Urinary bladder (tissue), 4 donors: ENCODE results near the gene LRRC8D. TPM values are rescaled to one million over a fixed set of nuclear protein-coding genes. Genes with fewer than 3 reads are reported as not detected.
A peak's percentile ranks its signal among the peaks of the same experiment; 100 is the strongest.

ENCODE experiments used
- DNase-seq: peaks from one replicate; pipeline ENCODE4 v3.0.0-alpha.2; 2015; ENCODE audit errors: extremely low spot score
- H3K27ac ChIP-seq: one replicate; pipeline ENCODE4 v1.5.1; 2013; ENCODE audit warnings: low read depth, mild to moderate bottlenecking, moderate library complexity
- H3K36me3 ChIP-seq: one replicate; pipeline ENCODE4 v1.6.1; 2013; ENCODE audit warnings: mild to moderate bottlenecking, moderate library complexity; ENCODE audit not compliant: insufficient read depth
- H3K4me1 ChIP-seq: one replicate; pipeline ENCODE4 v1.6.1; 2013; ENCODE audit warnings: mild to moderate bottlenecking, moderate library complexity; ENCODE audit not compliant: insufficient read depth
- H3K4me3 ChIP-seq: one replicate; pipeline ENCODE4 v1.5.1; 2013; ENCODE audit warnings: low read depth, low read length
- WGBS: extraction: QIAGEN DNeasy Blood & Tissue Kit; methylation state at CpG from one replicate; pipeline ENCODE4 v1.1.7; 2013; 5-methylcytosine and 5-hydroxymethylcytosine counted together
- polyA plus RNA-seq: library from polyadenylated mRNA; stranded (reverse); fragments of 200-250 nt; gene quantifications from one replicate; pipeline ENCODE4 v1.2.3, GENCODE V29; 2013
- total RNA-seq: library from RNA; depleted of rRNA; stranded (reverse); fragments of >200 nt; gene quantifications from one replicate; pipeline ENCODE4 v1.2.3, GENCODE V29; 2014
- donor health status: healthy with polysubstance abuse.
- donor health status: healthy.

Gene LRRC8D
- total and polyA plus RNA-seq, 2 donors, result 8.3 to 21.6 TPM

DNA sequence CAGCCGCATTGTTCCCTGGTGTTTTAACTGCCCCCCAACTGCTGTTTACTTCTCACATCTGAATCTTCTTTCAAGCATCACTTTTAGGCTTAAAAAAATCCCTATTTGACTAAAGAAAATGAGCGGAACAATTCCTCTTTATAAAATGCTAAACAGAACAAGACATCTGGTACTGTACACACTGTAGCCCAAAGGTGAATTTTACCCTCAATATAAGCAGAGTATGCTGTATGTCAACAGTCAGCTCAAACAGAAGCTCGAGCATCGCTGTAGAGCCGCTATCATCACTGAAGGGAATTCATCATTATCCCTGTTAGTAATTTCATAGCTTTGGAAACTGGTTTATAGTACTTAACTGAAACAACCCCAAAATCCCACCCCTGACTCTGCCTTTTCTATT, 85.3 kb downstream of the LRRC8D start:
- no peak overlapping the region for H3K27ac ChIP-seq
- no peak for DNase-seq
- H3K36me3 ChIP-seq, result no peaks in the 10 kb centered on the region
- 86% methylated on average over 5 of the region's 5 CpGs for WGBS
- H3K4me3 ChIP-seq, result no peak overlapping the region
- no peaks in the 10 kb centered on the region for H3K4me1 ChIP-seq

DNA sequence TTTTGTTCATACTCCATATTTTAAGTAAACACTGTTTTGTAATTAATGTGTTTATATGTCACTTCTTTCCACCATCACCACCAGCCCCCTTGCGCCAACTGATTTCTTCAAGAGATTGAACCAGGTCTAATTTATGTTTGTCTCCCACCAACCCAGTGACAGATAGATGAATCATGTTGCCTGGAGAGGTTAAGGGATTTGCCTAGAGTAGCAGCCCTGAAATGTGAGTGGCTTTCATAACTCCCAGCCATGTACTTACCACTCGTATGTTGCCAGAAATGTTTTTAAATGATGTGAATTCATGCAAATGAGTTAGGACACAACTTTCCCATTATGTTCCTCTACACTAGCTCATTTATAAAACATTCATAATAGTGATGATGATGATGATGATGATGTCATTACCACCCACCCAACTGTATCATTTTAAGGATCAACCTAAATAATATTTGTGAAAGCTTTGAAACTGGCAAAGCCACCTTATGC, 86.9 kb downstream of the LRRC8D start:
- H3K4me3 ChIP-seq, result no peak overlapping the region
- no peak overlapping the region for H3K27ac ChIP-seq
- H3K4me1 ChIP-seq, result no peaks in the 10 kb centered on the region
- DNase-seq, result no peak
- 94% methylated on average over 2 of the region's 2 CpGs for WGBS
- no peaks in the 10 kb centered on the region for H3K36me3 ChIP-seq

DNA sequence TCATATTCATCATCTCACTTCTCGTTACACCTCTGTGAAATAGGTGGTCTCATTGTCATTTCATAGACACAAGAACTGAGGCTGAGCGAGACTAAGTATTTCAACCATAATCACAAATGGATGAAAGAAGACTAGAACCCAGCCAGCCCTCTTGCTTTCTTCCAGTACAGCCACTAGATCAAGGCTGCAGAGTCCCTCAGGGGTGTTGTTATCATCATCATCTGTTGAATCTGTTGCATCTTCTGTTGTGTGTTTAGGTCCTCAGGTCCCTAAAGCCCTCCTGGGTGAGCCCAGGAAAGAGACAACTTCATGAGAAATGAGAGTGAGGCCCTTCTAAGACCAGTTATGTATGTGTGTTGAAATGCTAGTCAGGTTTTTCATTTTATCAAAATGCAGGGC, 87.4 kb downstream of the LRRC8D start:
- Histone ChIP-seq H3K27ac (no peak overlapping the region), H3K4me3 (no peak overlapping the region)
- WGBS, result over 99% methylated on average over 2 of the region's 2 CpGs

DNA sequence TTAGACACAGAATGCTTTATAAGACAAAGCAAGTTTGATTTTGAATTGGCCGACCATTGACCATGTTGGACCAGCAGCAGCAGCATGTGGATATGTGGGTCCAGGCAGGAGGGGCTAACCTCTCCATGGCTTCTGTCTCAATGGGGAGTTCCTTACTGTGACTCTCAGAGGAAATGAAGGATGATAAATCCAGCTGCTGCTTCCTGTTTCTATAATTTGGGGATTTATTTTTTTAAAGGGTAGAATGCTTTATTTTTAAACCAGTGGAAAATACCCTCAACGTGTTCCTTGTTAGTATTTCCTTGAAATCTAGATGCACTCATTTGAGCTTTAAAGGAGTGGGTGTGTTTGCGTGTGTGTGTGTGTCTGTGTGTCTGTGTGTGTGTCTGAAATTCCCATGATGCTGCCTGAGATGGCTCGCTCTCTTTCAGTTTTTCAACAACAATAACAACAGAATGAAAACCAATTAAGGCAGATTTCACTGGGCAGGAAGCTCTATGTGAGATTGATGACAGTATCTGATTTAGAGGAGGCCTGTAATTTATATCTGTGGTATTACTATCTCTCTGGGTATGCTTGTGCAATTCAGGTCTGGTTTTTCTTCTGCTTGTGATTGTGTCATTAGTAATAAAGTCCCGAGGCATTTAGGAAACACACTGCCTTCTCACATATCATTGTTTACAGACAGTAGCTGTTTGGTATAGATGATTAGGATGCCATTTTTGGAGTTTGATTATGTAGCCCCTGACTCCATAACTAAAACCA, 88.0 kb downstream of the LRRC8D start:
- DNase-seq, result peak; percentile 28
- H3K4me3 ChIP-seq, result no peak overlapping the region
- WGBS, result 52% methylated on average over 5 of the region's 5 CpGs
- H3K27ac ChIP-seq, result no peak overlapping the region
- H3K36me3 ChIP-seq, result no peaks in the 10 kb centered on the region
- H3K4me1 ChIP-seq, result no peaks in the 10 kb centered on the region

More for the DNA sequence above, 87.4 kb downstream of the LRRC8D start:
- Histone ChIP-seq H3K4me1 (no peaks in the 10 kb centered on the region), H3K36me3 (no peaks in the 10 kb centered on the region)
- DNase-seq, result no peak

DNA sequence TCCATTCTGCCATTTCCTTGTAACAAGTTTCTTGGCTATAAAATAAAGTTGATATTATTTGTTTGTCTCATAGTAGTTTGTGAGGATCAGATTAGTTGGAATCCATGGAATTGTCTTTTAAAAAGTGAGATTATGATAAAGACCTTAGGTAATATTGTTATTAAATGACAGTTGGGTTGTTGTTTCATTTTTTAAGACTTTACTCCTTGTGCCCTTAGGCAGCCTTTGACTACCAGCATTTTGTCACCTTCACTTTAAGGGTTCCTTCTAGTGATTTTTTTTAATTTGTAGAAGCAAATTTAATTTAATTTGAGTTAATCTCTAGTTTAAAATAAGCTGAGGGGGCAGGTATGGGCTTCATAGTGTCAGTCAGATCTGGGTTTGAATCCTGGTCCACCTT, 89.4 kb downstream of the LRRC8D start:
- no peaks in the 10 kb centered on the region for H3K4me1 ChIP-seq
- no peaks in the 10 kb centered on the region for H3K36me3 ChIP-seq
- DNase-seq, result no peak
- no peak overlapping the region for H3K27ac ChIP-seq
- H3K4me3 ChIP-seq, result no peak overlapping the region

DNA sequence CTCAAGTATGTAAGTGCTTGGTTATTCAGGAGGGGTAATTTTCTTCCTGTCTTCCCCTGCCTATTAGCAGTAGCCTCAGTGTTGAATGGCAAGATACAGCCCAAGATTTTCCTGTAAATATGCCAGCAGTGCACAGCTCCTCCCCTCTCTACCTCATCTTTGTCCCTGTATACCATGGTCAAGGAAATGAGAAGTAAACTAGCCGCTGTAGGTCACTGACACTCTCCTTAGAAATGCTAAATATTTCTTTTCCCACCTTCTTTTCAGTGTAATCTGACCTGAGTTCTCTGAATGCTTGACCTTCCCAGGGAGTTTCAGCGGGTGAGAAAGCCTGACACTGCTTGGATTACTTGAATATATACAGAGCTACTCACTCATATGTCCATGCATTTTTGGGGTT, 89.9 kb downstream of the LRRC8D start:
- Histone ChIP-seq H3K4me1 (no peaks in the 10 kb centered on the region), H3K36me3 (no peaks in the 10 kb centered on the region), H3K4me3 (no peak overlapping the region), H3K27ac (no peak overlapping the region)
- WGBS, result 74% methylated on average over 2 of the region's 2 CpGs
- no peak for DNase-seq

DNA sequence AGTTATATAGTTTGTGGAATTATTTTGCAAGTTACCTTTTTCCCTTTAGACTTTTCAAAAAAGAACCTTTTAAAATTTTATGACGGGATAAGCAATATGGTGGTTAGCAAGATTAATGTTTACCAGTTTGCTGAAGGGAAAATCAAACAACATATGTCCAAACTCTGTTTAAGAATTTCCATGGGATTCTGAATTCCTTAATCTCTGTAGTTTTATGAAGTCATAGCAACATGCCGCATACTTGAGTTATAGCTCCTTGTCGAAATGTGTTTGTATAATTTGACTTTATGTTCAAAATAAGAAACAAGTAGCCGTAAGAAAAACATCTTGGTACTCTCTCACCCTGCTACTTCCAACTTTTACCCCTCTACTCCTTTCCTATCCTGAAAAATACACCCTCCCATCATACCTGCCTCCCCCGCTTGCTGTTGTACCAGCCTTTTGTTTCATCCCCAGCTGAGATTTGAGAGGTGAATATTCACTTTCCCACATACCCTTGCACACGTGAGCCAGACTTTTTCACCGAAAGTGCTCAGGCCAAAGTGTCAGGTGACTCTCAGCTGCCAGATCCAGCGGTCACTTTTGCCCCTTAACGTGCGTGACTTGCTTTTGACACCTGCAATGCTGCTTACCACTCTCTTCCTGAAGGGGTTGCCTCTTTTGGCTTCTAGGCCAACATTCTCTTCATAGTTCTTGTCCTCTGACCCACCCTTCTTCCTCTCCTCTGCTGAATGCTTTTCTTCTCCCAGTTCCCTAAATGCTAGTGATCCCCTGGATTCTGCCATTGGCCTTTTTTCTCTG, 90.6 kb downstream of the LRRC8D start:
- 87% methylated on average over 10 of the region's 10 CpGs for WGBS
- Histone ChIP-seq H3K36me3 (no peaks in the 10 kb centered on the region), H3K27ac (no peak overlapping the region), H3K4me3 (no peak overlapping the region), H3K4me1 (no peaks in the 10 kb centered on the region)
- DNase-seq, result no peak

DNA sequence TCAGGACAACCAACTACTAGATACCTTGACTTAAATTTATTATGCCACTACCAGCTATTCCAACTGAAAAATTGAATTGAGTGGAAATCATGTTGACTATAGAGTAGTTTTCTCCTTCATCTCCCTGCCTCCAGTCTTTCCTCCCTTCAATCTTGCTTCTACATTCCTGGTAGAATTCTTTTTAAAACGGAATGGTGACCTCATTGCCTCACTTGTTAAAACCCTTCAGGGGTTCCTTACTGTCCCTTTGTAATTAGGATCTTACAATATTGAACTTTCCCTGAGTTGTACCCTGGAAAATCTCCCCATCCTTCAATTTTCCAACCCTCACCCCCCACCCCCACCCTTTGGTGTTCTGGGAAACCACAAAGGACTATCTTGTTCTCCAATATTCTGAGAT, 91.2 kb downstream of the LRRC8D start:
- H3K27ac ChIP-seq, result no peak overlapping the region
- DNase-seq, result no peak
- H3K36me3 ChIP-seq, result no peaks in the 10 kb centered on the region
- no peak overlapping the region for H3K4me3 ChIP-seq
- no peaks in the 10 kb centered on the region for H3K4me1 ChIP-seq
- WGBS, result 63% methylated on average over 1 of the region's 1 CpG

DNA sequence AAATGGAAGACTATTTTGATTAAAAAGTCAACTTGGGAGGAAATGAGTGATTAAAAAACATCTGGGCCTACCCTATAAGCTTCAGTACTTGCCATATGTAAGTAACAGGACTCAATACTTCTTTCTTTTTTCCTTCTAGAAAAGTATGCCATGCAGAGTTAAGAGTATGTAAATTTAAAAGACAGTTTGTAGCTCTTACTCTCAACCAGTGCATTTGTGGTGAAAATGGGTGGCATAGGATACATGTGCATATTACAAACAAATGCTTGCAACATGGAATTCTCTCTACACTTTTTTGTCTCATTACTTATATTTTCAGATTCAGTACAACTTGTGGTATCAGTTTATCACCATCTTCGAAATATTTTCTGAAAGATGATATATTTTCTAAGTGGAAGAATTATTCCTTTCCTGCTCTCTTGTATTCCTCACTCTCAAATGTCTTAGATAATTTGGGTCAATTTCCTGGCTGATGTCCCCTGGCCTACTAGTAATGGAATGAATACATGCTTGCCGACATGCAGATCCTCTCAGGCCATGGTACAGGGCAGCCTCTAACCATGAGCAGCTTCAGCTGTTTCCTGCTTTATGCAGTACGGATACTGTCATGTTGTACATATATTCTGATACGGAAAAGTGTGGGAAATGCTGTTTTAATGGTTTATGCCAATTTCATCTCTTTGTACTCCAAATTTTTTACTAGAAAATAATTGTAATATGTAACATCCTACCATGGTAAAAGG, 92.7 kb downstream of the LRRC8D start:
- H3K4me3 ChIP-seq, result no peak overlapping the region
- H3K27ac ChIP-seq, result no peak overlapping the region
- DNase-seq, result no peak
- WGBS, result 80% methylated on average over 4 of the region's 4 CpGs
- H3K4me1 ChIP-seq, result no peaks in the 10 kb centered on the region
- no peaks in the 10 kb centered on the region for H3K36me3 ChIP-seq

DNA sequence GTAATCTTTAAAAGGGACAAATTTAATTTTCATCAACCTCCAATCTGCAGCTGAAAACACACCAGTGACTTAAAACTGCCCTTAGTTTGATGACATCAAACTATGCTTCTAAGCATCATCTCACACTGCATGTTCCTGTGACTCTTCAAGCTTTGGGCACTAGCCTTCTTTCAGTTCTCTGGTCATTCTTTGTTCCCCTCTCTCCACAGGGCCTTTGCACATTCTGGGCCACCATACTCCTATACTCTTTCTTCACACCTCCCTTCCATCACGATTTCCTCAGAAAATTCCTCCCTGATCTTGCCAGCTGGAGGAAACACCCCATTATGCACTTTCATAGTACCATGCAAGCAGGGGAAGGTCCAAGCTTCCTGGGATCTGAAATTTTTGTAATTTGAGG, 96.5 kb downstream of the LRRC8D start:
- Histone ChIP-seq H3K4me1 (no peaks in the 10 kb centered on the region), H3K36me3 (no peaks in the 10 kb centered on the region), H3K27ac (no peak overlapping the region), H3K4me3 (no peak overlapping the region)
- no peak for DNase-seq
- 84% methylated on average over 1 of the region's 1 CpG for WGBS

DNA sequence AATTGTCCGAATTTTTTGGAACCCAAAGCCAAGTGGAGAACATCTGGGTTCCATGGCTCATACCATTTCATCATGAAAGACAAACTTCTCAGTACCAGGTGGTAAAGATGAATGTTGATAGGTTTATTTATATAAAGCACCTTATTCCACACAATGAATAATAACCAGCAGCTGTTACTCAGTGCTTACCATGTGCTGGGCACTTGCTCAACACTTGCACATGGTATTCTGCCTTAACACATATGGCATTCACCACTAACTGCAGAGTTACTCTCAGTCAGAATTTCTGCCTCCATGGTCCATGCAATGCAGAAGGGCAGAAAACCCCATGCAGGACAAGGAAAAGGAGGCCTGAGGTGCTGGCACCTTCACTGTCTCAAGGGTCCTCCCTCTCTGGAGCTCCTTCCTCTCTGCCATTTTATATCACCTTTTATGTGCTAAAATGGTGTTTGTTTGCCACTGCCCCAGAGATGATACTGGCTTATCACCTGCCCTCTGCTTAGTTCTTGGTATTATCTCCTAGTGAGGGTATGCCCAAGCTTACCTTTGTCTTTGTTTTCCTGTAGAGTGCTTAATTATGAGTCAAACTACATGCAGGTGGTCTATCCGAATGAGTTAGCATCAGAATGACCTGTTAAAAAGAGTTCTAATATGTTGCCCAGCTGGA, 97.4 kb downstream of the LRRC8D start:
- Histone ChIP-seq H3K4me1 (no peaks in the 10 kb centered on the region), H3K4me3 (no peak overlapping the region), H3K36me3 (no peaks in the 10 kb centered on the region), H3K27ac (no peak overlapping the region)
- 93% methylated on average over 2 of the region's 2 CpGs for WGBS
- no peak for DNase-seq

DNA sequence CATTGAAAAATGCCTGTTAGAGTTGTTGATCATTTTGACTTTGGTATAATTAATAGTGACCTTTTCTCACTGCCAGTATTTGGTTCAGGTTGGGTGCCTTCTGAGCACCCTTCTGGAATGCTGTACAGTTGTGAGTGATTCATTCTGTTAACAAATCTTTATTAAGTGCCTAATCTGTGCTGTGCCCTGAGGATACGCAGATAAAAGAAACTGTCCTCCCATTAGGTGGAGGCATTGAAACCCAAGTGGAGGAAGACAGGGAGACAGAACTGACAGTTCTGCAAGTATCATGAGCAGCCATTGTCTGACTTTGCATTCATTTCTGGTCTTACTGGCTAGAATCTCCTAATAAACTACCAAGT, 97.9 kb downstream of the LRRC8D start:
- H3K4me3 ChIP-seq, result no peak overlapping the region
- WGBS, result 91% methylated on average over 1 of the region's 1 CpG
- H3K36me3 ChIP-seq, result no peaks in the 10 kb centered on the region
- no peak overlapping the region for H3K27ac ChIP-seq
- H3K4me1 ChIP-seq, result no peaks in the 10 kb centered on the region
- DNase-seq, result no peak

DNA sequence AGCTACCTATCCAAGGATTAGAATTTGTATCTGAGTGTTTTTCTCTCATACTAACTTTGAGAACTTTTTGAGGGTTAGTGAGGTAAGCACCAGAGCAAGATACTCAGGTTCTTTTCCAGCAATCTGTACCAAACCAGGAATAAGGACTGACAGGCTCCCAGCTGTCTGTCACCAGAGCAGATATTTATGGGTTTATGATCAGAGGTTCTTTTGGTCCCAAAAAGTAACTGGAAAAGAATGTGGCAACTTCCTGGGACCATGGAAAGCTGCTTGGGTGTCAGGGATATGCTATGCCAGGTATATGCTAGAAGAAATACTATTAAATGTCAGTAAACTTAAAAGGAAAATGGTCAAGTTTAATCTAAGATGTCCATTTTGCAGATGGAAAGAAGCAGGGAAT, 98.3 kb downstream of the LRRC8D start:
- Histone ChIP-seq H3K4me3 (no peak overlapping the region), H3K36me3 (no peaks in the 10 kb centered on the region), H3K4me1 (no peaks in the 10 kb centered on the region), H3K27ac (no peak overlapping the region)
- DNase-seq, result no peak
